ENCODE measurements around the gene EHBP1L1. TPM values are rescaled to one million over a fixed set of nuclear protein-coding genes. Genes with fewer than 3 reads are reported as not detected.

The EHBP1L1 gene
- total and polyA plus RNA-seq, 2 of the 13 experiments (the other 11 are each of a cell fraction or from before 2014, with no cell fraction given) = 8.3 to 10.6 TPM

DNA sequence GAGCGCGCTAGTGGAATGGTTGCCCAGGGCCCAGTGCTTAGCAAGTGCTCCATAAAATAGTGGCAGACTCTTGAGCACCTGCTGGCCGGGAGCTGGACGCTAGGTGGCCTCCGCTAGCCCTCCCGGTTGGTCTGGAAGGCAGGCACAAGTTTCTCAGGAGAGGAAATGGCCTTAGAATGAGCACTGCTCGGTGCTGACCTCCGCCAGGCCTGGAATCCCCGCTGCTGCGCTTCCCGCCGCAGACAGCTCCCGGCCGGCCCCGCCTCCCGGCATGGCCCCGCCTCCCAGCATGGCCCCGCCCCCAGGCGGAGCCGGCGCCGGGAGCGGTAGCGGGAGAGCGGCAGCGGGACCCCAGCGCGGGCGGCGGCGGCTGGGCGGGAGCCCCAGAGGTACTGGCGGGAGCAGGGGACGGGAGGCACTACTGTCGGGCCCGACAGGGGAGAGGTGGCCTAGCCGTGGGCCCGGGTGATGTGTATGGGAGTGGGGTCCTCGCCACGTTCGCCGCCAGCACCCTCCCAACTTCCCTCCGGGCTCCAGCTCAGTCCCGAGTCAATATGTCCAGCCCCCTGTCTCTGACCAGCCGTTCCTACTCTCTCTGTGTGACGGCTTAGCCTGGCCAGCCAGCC, 62.1 kb downstream of the EHBP1L1 start, which contains the start of gene SIPA1 (continued):
- TF ChIP-seq ZNF354B (CRISPR knock-in tag; IDR thresholded peaks at IDR 0.05) = peak; percentile 78; the same call in 1 of the 2 replicates
- TF ChIP-seq, protein P1, sequence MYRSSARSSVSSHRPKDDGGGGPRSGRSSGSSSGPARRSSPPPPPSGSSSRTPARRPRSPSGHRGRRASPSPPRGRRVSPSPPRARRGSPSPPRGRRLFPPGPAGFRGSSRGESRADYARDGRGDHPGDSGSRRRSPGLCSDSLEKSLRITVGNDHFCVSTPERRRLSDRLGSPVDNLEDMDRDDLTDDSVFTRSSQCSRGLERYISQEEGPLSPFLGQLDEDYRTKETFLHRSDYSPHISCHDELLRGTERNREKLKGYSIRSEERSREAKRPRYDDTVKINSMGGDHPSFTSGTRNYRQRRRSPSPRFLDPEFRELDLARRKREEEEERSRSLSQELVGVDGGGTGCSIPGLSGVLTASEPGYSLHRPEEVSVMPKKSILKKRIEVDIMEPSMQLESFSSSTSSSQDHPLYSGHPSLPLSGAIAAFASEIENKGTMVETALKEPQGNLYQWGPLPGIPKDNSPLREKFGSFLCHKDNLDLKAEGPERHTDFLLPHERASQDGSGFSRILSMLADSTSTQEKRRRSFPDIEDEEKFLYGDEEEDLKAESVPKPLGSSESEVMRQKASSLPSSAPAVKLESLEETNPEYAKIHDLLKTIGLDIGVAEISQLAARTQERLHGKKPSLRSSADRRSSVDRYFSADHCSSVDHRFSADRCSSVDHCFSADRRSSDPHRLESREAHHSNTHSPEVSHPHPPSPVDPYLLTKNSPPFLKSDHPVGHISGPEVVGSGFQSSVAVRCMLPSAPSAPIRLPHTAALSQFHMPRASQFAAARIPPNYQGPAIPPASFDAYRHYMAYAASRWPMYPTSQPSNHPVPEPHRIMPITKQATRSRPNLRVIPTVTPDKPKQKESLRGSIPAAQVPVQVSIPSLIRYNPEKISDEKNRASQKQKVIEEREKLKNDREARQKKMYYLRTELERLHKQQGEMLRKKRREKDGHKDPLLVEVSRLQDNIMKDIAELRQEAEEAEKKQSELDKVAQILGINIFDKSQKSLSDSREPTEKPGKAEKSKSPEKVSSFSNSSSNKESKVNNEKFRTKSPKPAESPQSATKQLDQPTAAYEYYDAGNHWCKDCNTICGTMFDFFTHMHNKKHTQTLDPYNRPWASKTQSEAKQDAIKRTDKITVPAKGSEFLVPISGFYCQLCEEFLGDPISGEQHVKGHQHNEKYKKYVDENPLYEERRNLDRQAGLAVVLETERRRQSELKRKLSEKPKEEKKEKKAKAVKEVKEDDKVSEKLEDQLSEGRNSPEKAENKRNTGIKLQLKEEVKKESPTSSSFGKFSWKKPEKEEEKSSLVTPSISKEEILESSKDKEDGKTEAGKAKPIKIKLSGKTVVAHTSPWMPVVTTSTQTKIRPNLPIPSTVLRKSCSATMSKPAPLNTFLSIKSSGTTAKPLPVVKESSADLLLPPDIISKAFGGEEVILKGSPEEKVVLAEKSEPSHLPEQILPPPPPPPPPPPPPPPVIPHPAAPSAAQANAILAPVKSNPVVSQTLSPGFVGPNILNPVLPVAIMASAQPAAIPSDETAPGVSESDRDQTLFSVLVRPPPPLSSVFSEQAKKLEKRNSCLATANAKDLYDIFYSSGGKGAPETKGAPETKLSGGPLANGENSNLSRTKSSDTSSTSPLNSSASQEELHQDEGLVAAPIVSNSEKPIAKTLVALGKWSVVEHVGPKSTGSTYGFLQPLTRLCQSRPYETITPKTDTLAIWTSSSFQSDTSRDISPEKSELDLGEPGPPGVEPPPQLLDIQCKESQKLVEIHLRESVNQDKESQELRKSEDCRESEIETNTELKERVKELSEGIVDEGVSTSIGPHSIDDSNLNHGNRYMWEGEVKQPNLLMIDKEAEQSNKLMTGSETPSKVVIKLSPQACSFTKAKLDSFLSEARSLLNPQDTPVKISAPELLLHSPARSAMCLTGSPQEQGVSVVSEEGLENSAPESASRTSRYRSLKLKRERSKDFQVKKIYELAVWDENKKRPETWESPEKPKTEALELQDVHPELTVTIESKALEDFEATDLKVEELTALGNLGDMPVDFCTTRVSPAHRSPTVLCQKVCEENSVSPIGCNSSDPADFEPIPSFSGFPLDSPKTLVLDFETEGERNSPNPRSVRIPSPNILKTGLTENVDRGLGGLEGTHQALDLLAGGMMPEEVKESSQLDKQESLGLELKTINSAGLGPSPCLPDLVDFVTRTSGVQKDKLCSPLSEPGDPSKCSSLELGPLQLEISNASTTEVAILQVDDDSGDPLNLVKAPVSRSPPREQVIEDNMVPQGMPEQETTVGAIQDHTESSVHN (CRISPR knock-in tag; IDR thresholded peaks at IDR 0.05) = no peak
- 0 out of 2 replicates have a peak, but pooled peaks have one; percentile 21 for TF ChIP-seq TGIF2 (CRISPR knock-in tag; IDR thresholded peaks at IDR 0.05)
- no peak for TF ChIP-seq AGO1 (IDR thresholded peaks at IDR 0.05; ENCODE audit: low read depth, low read length, poor library complexity, severe bottlenecking)
- peak; percentile 35; the same call in 1 of the 2 replicates for TF ChIP-seq FOXC1 (CRISPR knock-in tag; IDR thresholded peaks at IDR 0.05; ENCODE audit: borderline replicate concordance)
- no peak for TF ChIP-seq ZBTB3 (CRISPR knock-in tag; IDR thresholded peaks at IDR 0.05; ENCODE audit: borderline replicate concordance, low read depth)
- TF ChIP-seq SP4 (CRISPR knock-in tag; IDR thresholded peaks at IDR 0.05) = peak; percentile 85
- TF ChIP-seq, protein P2, sequence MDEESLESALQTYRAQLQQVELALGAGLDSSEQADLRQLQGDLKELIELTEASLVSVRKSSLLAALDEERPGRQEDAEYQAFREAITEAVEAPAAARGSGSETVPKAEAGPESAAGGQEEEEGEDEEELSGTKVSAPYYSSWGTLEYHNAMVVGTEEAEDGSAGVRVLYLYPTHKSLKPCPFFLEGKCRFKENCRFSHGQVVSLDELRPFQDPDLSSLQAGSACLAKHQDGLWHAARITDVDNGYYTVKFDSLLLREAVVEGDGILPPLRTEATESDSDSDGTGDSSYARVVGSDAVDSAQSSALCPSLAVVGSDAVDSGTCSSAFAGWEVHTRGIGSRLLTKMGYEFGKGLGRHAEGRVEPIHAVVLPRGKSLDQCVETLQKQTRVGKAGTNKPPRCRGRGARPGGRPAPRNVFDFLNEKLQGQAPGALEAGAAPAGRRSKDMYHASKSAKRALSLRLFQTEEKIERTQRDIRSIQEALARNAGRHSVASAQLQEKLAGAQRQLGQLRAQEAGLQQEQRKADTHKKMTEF (CRISPR knock-in tag; IDR thresholded peaks at IDR 0.05) = 0 out of 2 replicates have a peak, but pooled peaks have one; percentile 36
- no peak for TF ChIP-seq ZNF383 (CRISPR knock-in tag; IDR thresholded peaks at IDR 0.05; ENCODE audit: borderline replicate concordance)
- TF ChIP-seq TMF1 (CRISPR knock-in tag; IDR thresholded peaks at IDR 0.05; ENCODE audit: low read depth) = peak; percentile 74
- TF ChIP-seq, protein P3, sequence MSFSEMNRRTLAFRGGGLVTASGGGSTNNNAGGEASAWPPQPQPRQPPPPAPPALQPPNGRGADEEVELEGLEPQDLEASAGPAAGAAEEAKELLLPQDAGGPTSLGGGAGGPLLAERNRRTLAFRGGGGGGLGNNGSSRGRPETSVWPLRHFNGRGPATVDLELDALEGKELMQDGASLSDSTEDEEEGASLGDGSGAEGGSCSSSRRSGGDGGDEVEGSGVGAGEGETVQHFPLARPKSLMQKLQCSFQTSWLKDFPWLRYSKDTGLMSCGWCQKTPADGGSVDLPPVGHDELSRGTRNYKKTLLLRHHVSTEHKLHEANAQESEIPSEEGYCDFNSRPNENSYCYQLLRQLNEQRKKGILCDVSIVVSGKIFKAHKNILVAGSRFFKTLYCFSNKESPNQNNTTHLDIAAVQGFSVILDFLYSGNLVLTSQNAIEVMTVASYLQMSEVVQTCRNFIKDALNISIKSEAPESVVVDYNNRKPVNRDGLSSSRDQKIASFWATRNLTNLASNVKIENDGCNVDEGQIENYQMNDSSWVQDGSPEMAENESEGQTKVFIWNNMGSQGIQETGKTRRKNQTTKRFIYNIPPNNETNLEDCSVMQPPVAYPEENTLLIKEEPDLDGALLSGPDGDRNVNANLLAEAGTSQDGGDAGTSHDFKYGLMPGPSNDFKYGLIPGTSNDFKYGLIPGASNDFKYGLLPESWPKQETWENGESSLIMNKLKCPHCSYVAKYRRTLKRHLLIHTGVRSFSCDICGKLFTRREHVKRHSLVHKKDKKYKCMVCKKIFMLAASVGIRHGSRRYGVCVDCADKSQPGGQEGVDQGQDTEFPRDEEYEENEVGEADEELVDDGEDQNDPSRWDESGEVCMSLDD (CRISPR knock-in tag; IDR thresholded peaks at IDR 0.05; ENCODE audit: borderline replicate concordance) = no peak
- TF ChIP-seq, protein P4, sequence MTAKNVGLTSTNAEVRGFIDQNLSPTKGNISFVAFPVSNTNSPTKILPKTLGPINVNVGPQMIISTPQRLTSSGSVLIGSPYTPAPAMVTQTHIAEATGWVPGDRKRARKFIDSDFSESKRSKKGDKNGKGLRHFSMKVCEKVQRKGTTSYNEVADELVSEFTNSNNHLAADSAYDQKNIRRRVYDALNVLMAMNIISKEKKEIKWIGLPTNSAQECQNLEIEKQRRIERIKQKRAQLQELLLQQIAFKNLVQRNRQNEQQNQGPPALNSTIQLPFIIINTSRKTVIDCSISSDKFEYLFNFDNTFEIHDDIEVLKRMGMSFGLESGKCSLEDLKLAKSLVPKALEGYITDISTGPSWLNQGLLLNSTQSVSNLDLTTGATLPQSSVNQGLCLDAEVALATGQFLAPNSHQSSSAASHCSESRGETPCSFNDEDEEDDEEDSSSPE (CRISPR knock-in tag; IDR thresholded peaks at IDR 0.05) = peak; percentile 79
- peak; percentile 39; the same call in 1 of the 2 replicates for TF ChIP-seq PHF20 (CRISPR knock-in tag; IDR thresholded peaks at IDR 0.05)
- no peak for TF ChIP-seq SP1 (IDR thresholded peaks at IDR 0.05)
- peak; percentile 51; the same call in 1 of the 2 replicates for TF ChIP-seq SP1 (CRISPR knock-in tag; IDR thresholded peaks at IDR 0.05)

Data from HepG2 (cell line).